WTC11 (cell line): Measurements from ENCODE around the gene DCLK2. TPM values are rescaled to one million over a fixed set of nuclear protein-coding genes. Genes with fewer than 3 reads are reported as not detected.

ENCODE experiments used
- ATAC-seq: fragments of 200-7000 bp; cut with Tn5 transposase; 2 replicates; pipeline ENCODE4 v1.10.0; 2021; ENCODE audit warnings: mild to moderate bottlenecking, moderate library complexity
- CTCF ChIA-PET: fragments of 300-600 bp; sonication (Branson Sonifier 250); formaldehyde crosslinking; loops from one replicate; lab custom pipeline; 2021; ENCODE audit warnings: antibody characterized with exemption; lab: Charles Lee
- POLR2A ChIA-PET: fragments of 350-600 bp; sonication (Branson Sonifier 250); formaldehyde crosslinking; loops from one replicate; lab custom pipeline; 2021; ENCODE audit warnings: antibody characterized with exemption; lab: Charles Lee
- DNase-seq: peaks from one replicate; pipeline ENCODE4 v3.0.0; 2021; ENCODE audit warnings: low spot score
- H3K27ac Mint-ChIP-seq: 2 replicates; pipeline ENCODE4 v1.8.0; 2021; ENCODE audit warnings: mixed read lengths
- H3K27me3 Mint-ChIP-seq: 2 replicates; pipeline ENCODE4 v1.8.0; 2021; ENCODE audit warnings: low read depth, mild to moderate bottlenecking, moderate library complexity, mixed read lengths
- H3K36me3 Mint-ChIP-seq: 2 replicates; pipeline ENCODE4 v1.8.0; 2021; ENCODE audit warnings: mixed read lengths
- H3K4me1 Mint-ChIP-seq: 2 replicates; pipeline ENCODE4 v1.8.0; 2022; ENCODE audit warnings: mixed read lengths
- H3K4me3 Mint-ChIP-seq: 2 replicates; pipeline ENCODE4 v1.8.0; 2021; ENCODE audit warnings: mild to moderate bottlenecking, moderate library complexity, mixed read lengths
- H3K9me3 Mint-ChIP-seq: 2 replicates; pipeline ENCODE4 v1.8.0; 2021; ENCODE audit warnings: mixed read lengths
- ATF1 ChIP-seq: sonication (generic); formaldehyde crosslinking; IDR thresholded peaks from 2 replicates; pipeline ENCODE4 v1.8.1; 2023; ENCODE audit warnings: mild to moderate bottlenecking, moderate library complexity, missing genetic modification reagents
- CREB1 ChIP-seq: sonication (generic); formaldehyde crosslinking; IDR thresholded peaks from 2 replicates; pipeline ENCODE4 v1.8.0; 2023; ENCODE audit warnings: mild to moderate bottlenecking, missing genetic modification reagents
- FOXJ3 ChIP-seq: sonication (generic); formaldehyde crosslinking; IDR thresholded peaks from 2 replicates; pipeline ENCODE4 v1.9.0; 2021; ENCODE audit warnings: missing genetic modification reagents, mild to moderate bottlenecking, borderline replicate concordance
- GRHL2 ChIP-seq: fragments of 250-450 bp; sonication (Bioruptor Pico); IDR thresholded peaks from 2 replicates; pipeline ENCODE4 v1.8.0; 2022; ENCODE audit warnings: mild to moderate bottlenecking, moderate library complexity; ENCODE audit not compliant: insufficient replicate concordance, severe bottlenecking
- HMGA2 ChIP-seq: fragments of 250-450 bp; sonication (Bioruptor Pico); IDR thresholded peaks from 2 replicates; pipeline ENCODE4 v1.4.0; 2021; ENCODE audit warnings: mild to moderate bottlenecking, moderate library complexity
- IRF2 ChIP-seq: sonication (generic); formaldehyde crosslinking; IDR thresholded peaks from 2 replicates; pipeline ENCODE4 v1.8.0; 2022; ENCODE audit warnings: low read depth, missing genetic modification reagents, borderline replicate concordance
- MYBL2 ChIP-seq: sonication (generic); formaldehyde crosslinking; IDR thresholded peaks from 2 replicates; pipeline ENCODE4 v1.8.1; 2023; ENCODE audit warnings: mild to moderate bottlenecking, moderate library complexity, missing genetic modification reagents
- NR2C2 ChIP-seq: sonication (generic); formaldehyde crosslinking; IDR thresholded peaks from 2 replicates; pipeline ENCODE4 v1.8.0; 2022; ENCODE audit warnings: mild to moderate bottlenecking, missing genetic modification reagents
- OVOL2 ChIP-seq: fragments of 250-450 bp; sonication (Bioruptor Pico); IDR thresholded peaks from 2 replicates; pipeline ENCODE4 v1.9.0; 2021; ENCODE audit warnings: mild to moderate bottlenecking, borderline replicate concordance
- SP1 ChIP-seq: sonication (generic); formaldehyde crosslinking; conservative IDR thresholded peaks from 2 replicates; pipeline ENCODE4 v1.8.1; 2022; ENCODE audit warnings: missing genetic modification reagents
- ZBTB43 ChIP-seq: sonication (generic); formaldehyde crosslinking; IDR thresholded peaks from 2 replicates; pipeline ENCODE4 v1.8.1; 2023; ENCODE audit warnings: mild to moderate bottlenecking, missing genetic modification reagents
- ZMAT4 ChIP-seq: fragments of 250-450 bp; sonication (Bioruptor Pico); IDR thresholded peaks from 2 replicates; pipeline ENCODE4 v1.9.0; 2021; ENCODE audit warnings: mild to moderate bottlenecking
- ZNF232 ChIP-seq: sonication (generic); formaldehyde crosslinking; IDR thresholded peaks from 2 replicates; pipeline ENCODE4 v1.8.0; 2022; ENCODE audit warnings: mild to moderate bottlenecking, missing genetic modification reagents
- ZNF263 ChIP-seq: sonication (generic); formaldehyde crosslinking; IDR thresholded peaks from 2 replicates; pipeline ENCODE4 v1.8.1; 2022; ENCODE audit warnings: low read depth, mild to moderate bottlenecking, moderate library complexity, missing genetic modification reagents
- ZNF281 ChIP-seq: sonication (generic); formaldehyde crosslinking; IDR thresholded peaks from 2 replicates; pipeline ENCODE4 v1.8.0; 2023; ENCODE audit warnings: mild to moderate bottlenecking, missing genetic modification reagents
- ZNF512 ChIP-seq: sonication (generic); formaldehyde crosslinking; IDR thresholded peaks from 2 replicates; pipeline ENCODE4 v1.8.1; 2022; ENCODE audit warnings: missing genetic modification reagents, borderline replicate concordance
- total RNA-seq: library from RNA; stranded (reverse); gene quantifications from 3 replicates; pipeline ENCODE4 v1.2.3, GENCODE V29; 2021
- TF ChIP-seq, protein P1 (sequence below): sonication (generic); formaldehyde crosslinking; IDR thresholded peaks from 2 replicates; pipeline ENCODE4 v1.8.1; 2022; ENCODE audit warnings: mild to moderate bottlenecking, moderate library complexity, missing genetic modification reagents

The DCLK2 gene
- total RNA-seq, 1 experiment from 2014 or later = 0.17 TPM

GRCh38 chr4:150289198-150289597 lies 211.0 kb downstream of the DCLK2 start:
- H3K4me1 Mint-ChIP-seq = no peaks in the 10 kb centered on the region
- H3K27me3 Mint-ChIP-seq = no peaks in the 10 kb centered on the region
- TF ChIP-seq ZNF281 (no peak), ATF1 (CRISPR knock-in tag) (no peak), FOXJ3 (no peak), OVOL2 (CRISPR knock-in tag) (no peak), GRHL2 (CRISPR knock-in tag) (no peak), HMGA2 (CRISPR knock-in tag) (no peak), ZNF232 (no peak), ZBTB43 (no peak), NR2C2 (CRISPR knock-in tag) (no peak), CREB1 (CRISPR knock-in tag) (no peak), IRF2 (CRISPR knock-in tag) (no peak), ZMAT4 (CRISPR knock-in tag) (no peak), MYBL2 (CRISPR knock-in tag) (no peak), ZNF263 (no peak)
- TF ChIP-seq, protein P1, sequence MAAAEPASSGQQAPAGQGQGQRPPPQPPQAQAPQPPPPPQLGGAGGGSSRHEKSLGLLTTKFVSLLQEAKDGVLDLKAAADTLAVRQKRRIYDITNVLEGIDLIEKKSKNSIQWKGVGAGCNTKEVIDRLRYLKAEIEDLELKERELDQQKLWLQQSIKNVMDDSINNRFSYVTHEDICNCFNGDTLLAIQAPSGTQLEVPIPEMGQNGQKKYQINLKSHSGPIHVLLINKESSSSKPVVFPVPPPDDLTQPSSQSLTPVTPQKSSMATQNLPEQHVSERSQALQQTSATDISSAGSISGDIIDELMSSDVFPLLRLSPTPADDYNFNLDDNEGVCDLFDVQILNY (CRISPR knock-in tag) = no peak
- peaks cover 6% of the 10 kb centered on the region for H3K36me3 Mint-ChIP-seq
- H3K9me3 Mint-ChIP-seq = peaks cover 6% of the 10 kb centered on the region
- DNase-seq (no peak), ATAC-seq (no peak)
- H3K27ac Mint-ChIP-seq = no peak overlapping the region
- ChIA-PET POLR2A (no interaction called here), CTCF (no interaction called here)
- H3K4me3 Mint-ChIP-seq = no peak overlapping the region

DNA sequence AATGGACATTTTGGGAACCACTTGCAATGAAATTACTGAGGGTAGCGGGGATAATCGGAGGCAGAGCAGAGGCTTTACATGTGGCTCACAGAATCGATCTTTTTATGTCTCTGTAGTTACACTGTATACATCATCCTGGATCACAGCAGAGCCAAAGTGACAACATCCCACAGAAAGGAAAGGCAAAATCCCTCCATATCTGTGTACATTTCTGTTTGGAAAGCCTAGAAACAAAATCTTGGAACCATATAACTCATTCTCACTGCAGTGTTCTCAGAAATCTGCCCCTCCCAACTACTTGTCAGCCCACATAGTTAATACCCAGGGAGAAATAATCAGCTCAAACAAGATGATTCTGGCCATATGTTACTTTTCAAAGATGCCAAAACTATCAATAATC lies 211.6 kb downstream of the DCLK2 start:
- ATAC-seq = no peak
- Mint-ChIP-seq H3K9me3 (peaks cover 6% of the 10 kb centered on the region), H3K36me3 (peaks cover 6% of the 10 kb centered on the region), H3K27me3 (no peaks in the 10 kb centered on the region), H3K4me1 (no peaks in the 10 kb centered on the region), H3K4me3 (no peak overlapping the region), H3K27ac (no peak overlapping the region)
- POLR2A ChIA-PET = no interaction called here
- CTCF ChIA-PET = no interaction called here
- no peak for DNase-seq
- TF ChIP-seq NR2C2 (CRISPR knock-in tag) (no peak), SP1 (CRISPR knock-in tag) (no peak), ZNF512 (CRISPR knock-in tag) (no peak), ZNF232 (no peak)
